HCT116 (cell line): ENCODE data around the gene SEMA3E. TPM values are rescaled to one million over a fixed set of nuclear protein-coding genes. Genes with fewer than 3 reads are reported as not detected.

Source experiments
- ATAC-seq: fragments of 200-7000 bp; cut with Tn5 transposase; 2 replicates; pipeline ENCODE4 v1.9.1; 2020; ENCODE audit warnings: mild to moderate bottlenecking, moderate library complexity
- BruUV-seq: library from RNA; stranded (reverse); fragments of 400-500 nt; replicated peaks from 2 replicates; lab custom pipeline; 2021; lab: Mats Ljungman, UMichigan
- CTCF ChIA-PET: fragments of 300-600 bp; sonication (Branson Sonifier 250); formaldehyde crosslinking; loops from one replicate; lab custom pipeline; 2021; ENCODE audit warnings: antibody characterized with exemption; lab: Charles Lee
- POLR2A ChIA-PET: fragments of 300-600, 350-600 bp; sonication (Branson Sonifier 250); formaldehyde crosslinking; loops from one replicate; lab custom pipeline; 2021; ENCODE audit warnings: antibody characterized with exemption; lab: Charles Lee
- RAD21 ChIA-PET, 2 experiments: fragments of 300-600 bp; sonication (Branson Sonifier 250); formaldehyde crosslinking; loops; one replicate each; lab custom pipeline; 2023; ENCODE audit warnings: low total read pairs in 2 of 2; ENCODE audit not compliant: uncharacterized antibody in 2 of 2, unreplicated experiment in 2 of 2, low non-redundant PET in 1 of 2; lab: Charles Lee
- DNase-seq: peaks from one replicate; pipeline ENCODE4 v3.0.0-alpha.2; 2010; ENCODE audit warnings: low read depth, low spot score
- H2AFZ ChIP-seq: fragments of 200-600 bp; shearing (Covaris generic), sonication (generic); 2 replicates; pipeline ENCODE4 v1.6.1; 2017; ENCODE audit warnings: low read depth, mixed run types, mixed read lengths, antibody characterized with exemption, low read length; ENCODE audit not compliant: poor library complexity, severe bottlenecking
- H3K27ac ChIP-seq: 2 replicates; pipeline ENCODE4 v1.5.1; 2012; ENCODE audit warnings: low read depth, low read length
- H3K27me3 ChIP-seq: fragments of 200-600 bp; sonication (generic); 2 replicates; pipeline ENCODE4 v1.6.1; 2016; ENCODE audit warnings: mixed run types, low read length, mixed read lengths; ENCODE audit not compliant: insufficient read depth
- H3K36me3 ChIP-seq, 2 experiments: fragments of 200-500 bp in 1 of 2; fragments of 200-600 bp in 1 of 2; sonication (Bioruptor generic) in 1 of 2; sonication (generic) in 1 of 2; 2 replicates each; pipeline versions ENCODE4 v1.5.1 to v1.6.1; 2014 to 2016; ENCODE audit warnings: low read length in 2 of 2, inconsistent platforms in 1 of 2, mixed read lengths in 1 of 2, mixed run types in 1 of 2; ENCODE audit not compliant: insufficient read depth in 2 of 2, control insufficient read depth in 1 of 2
- H3K4me1 ChIP-seq, 2 experiments: fragments of 200-600 bp in 1 of 2; sonication (generic) in 1 of 2; 2 replicates each; pipeline versions ENCODE4 v1.5.1 to v1.6.1; 2012 to 2017; ENCODE audit warnings: low read length in 2 of 2, inconsistent platforms in 1 of 2, mild to moderate bottlenecking in 1 of 2, mixed read lengths in 1 of 2, mixed run types in 1 of 2, moderate library complexity in 1 of 2; ENCODE audit not compliant: insufficient read depth in 2 of 2, control insufficient read depth in 1 of 2
- H3K4me2 ChIP-seq: fragments of 200-600 bp; sonication (generic); 2 replicates; pipeline ENCODE4 v1.6.1; 2017; ENCODE audit warnings: mixed run types, low read length, mixed read lengths
- H3K4me3 ChIP-seq, 2 experiments: fragments of 200-600 bp in 1 of 2; sonication (generic) in 1 of 2; replicated peaks in 1 of 2; 2 replicates each; pipeline ENCODE4 v1.5.1; 2011 to 2016; ENCODE audit warnings: low read length in 2 of 2, control low read depth in 1 of 2, low read depth in 1 of 2, mild to moderate bottlenecking in 1 of 2, mixed read lengths in 1 of 2, mixed run types in 1 of 2
- H3K79me2 ChIP-seq: fragments of 200-600 bp; sonication (generic); 2 replicates; pipeline ENCODE4 v1.6.1; 2017; ENCODE audit warnings: mild to moderate bottlenecking, mixed run types, low read length, moderate library complexity, mixed read lengths; ENCODE audit not compliant: insufficient read depth
- H3K9ac ChIP-seq: fragments of 200-600 bp; sonication (generic); 2 replicates; pipeline ENCODE4 v1.6.1; 2016; ENCODE audit warnings: low read length, mixed read lengths
- H3K9me2 ChIP-seq: fragments of 200-600 bp; sonication (generic), shearing (Covaris generic); 2 replicates; pipeline ENCODE4 v1.6.1; 2017; ENCODE audit warnings: mixed run types, mild to moderate bottlenecking, moderate library complexity; ENCODE audit not compliant: insufficient read depth
- H3K9me3 ChIP-seq, 2 experiments: fragments of 200-500 bp in 1 of 2; fragments of 200-600 bp in 1 of 2; sonication (Bioruptor generic) in 1 of 2; sonication (generic) in 1 of 2; 2 replicates each; pipeline ENCODE4 v1.6.1; 2014 to 2017; ENCODE audit warnings: low read length in 2 of 2, mixed read lengths in 2 of 2, inconsistent platforms in 1 of 2, low read depth in 1 of 2, mild to moderate bottlenecking in 1 of 2, mixed run types in 1 of 2, moderate library complexity in 1 of 2; ENCODE audit not compliant: control insufficient read depth in 1 of 2, insufficient read depth in 1 of 2
- H4K20me1 ChIP-seq: fragments of 200-600 bp; sonication (generic), shearing (Covaris generic); 2 replicates; pipeline ENCODE4 v1.6.1; 2017; ENCODE audit warnings: mixed run types, mild to moderate bottlenecking, moderate library complexity; ENCODE audit not compliant: insufficient read depth
- CBX3 ChIP-seq: IDR thresholded peaks from 2 replicates; pipeline ENCODE4 v1.6.1; 2012; ENCODE audit warnings: low read depth
- CEBPB ChIP-seq: IDR thresholded peaks from 2 replicates; pipeline ENCODE4 v1.6.1; 2012; ENCODE audit warnings: low read depth
- EGR1 ChIP-seq: IDR thresholded peaks from 2 replicates; pipeline ENCODE4 v1.6.1; 2012; ENCODE audit warnings: low read depth
- ELF1 ChIP-seq: IDR thresholded peaks from 2 replicates; pipeline ENCODE4 v1.6.1; 2012; ENCODE audit warnings: low read depth, borderline replicate concordance
- EZH2phosphoT487 ChIP-seq: fragments of 200-600 bp; IDR thresholded peaks from 2 replicates; pipeline ENCODE4 v1.6.1; 2018; ENCODE audit warnings: antibody characterized with exemption, borderline replicate concordance
- JUND ChIP-seq: IDR thresholded peaks from 2 replicates; pipeline ENCODE4 v1.6.1; 2012
- POLR2A ChIP-seq: IDR thresholded peaks from 2 replicates; pipeline ENCODE4 v1.7.0; 2011; ENCODE audit warnings: borderline replicate concordance; ENCODE audit not compliant: insufficient read depth, insufficient read length; ENCODE audit errors: extremely low read depth
- POLR2AphosphoS5 ChIP-seq: IDR thresholded peaks from 2 replicates; pipeline ENCODE4 v1.6.1; 2011; ENCODE audit warnings: mild to moderate bottlenecking, low read depth, low read length, moderate library complexity
- SRF ChIP-seq: IDR thresholded peaks from 2 replicates; pipeline ENCODE4 v1.6.1; 2012; ENCODE audit warnings: low read depth
- TCF7L2 ChIP-seq: IDR thresholded peaks from 2 replicates; pipeline ENCODE4 v1.7.0; 2011; ENCODE audit warnings: borderline replicate concordance, inconsistent platforms; ENCODE audit not compliant: insufficient read depth, insufficient read length; ENCODE audit errors: extremely low read depth
- YY1 ChIP-seq: IDR thresholded peaks from 2 replicates; pipeline ENCODE4 v1.6.1; 2011; ENCODE audit warnings: low read length, low read depth, moderate library complexity, mild to moderate bottlenecking; ENCODE audit not compliant: insufficient replicate concordance; ENCODE audit errors: extremely low read depth
- ZNF274 ChIP-seq: fragments of 200-500 bp; sonication (Bioruptor generic); IDR thresholded peaks from 2 replicates; pipeline ENCODE4 v1.6.1; 2014; ENCODE audit warnings: mild to moderate bottlenecking, low read depth, low read length, inconsistent platforms
- intact Hi-C: fragments of 100-400 bp; cut with micrococcal nuclease; formaldehyde crosslinking; loops from 2 replicates; pipeline ENCODE4 v1.10.0; 2022
- total RNA-seq: library from RNA; stranded (reverse); gene quantifications from one replicate; pipeline ENCODE4 v1.2.1, GENCODE V29; 2021; ENCODE audit not compliant: unreplicated experiment
- TF ChIP-seq, protein P1 (sequence below), 3 experiments: fragments of 200-600 bp in 1 of 3; sonication (generic) in 1 of 3; IDR thresholded peaks in 2 of 3; conservative IDR thresholded peaks in 1 of 3; 2 replicates each; pipeline ENCODE4 v1.5.1; 2012 to 2017; ENCODE audit warnings: low read depth in 2 of 3, low read length in 2 of 3, antibody characterized with exemption in 1 of 3, borderline replicate concordance in 1 of 3, control low read depth in 1 of 3, mild to moderate bottlenecking in 1 of 3, mixed read lengths in 1 of 3, mixed run types in 1 of 3, moderate library complexity in 1 of 3; ENCODE audit not compliant: insufficient read depth in 1 of 3
- TF ChIP-seq, protein P2 (sequence below): IDR thresholded peaks from 2 replicates; pipeline ENCODE4 v1.6.1; 2012; ENCODE audit warnings: low read depth
- TF ChIP-seq, protein P3 (sequence below): IDR thresholded peaks from 2 replicates; pipeline ENCODE4 v1.6.1; 2011; ENCODE audit warnings: mild to moderate bottlenecking, low read length, moderate library complexity; ENCODE audit not compliant: insufficient replicate concordance; ENCODE audit errors: extremely low read depth

SEMA3E gene
- total RNA-seq, 1 experiment from 2014 or later = 1.6 TPM

DNA sequence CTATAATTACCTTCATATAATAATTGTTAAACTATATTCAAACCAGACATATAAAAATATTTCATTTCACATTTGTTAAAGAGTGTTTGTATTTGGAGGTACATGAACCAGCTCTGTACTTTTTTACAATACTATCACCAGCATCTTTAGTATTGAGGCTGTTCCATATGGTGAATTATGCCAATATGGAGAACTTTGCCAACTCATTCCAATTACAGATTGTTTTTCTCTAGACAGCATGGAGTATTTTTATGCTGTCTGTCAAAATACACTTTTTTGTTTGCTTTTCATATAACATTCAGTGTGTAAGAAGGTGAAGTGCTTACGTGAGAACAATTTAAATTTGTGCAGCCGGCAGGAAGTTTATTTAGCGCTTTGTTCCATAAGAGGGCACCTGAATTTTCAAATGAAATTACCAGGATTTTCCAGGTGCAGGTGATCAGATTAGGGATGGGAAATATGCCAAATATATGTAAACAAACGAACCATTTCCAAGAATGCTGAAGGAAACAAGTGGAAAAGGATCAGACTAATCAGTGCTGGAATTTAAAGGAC, 54.9 kb downstream of the SEMA3E start:
- Histone ChIP-seq H3K36me3 (no peaks in the 10 kb centered on the region), H3K79me2 (no peaks in the 10 kb centered on the region), H3K4me1 (no peaks in the 10 kb centered on the region), H3K27ac (no peak overlapping the region), H2AFZ (no peak overlapping the region), H3K27me3 (no peaks in the 10 kb centered on the region), H3K9me3 (no peaks in the 10 kb centered on the region), H3K9ac (no peak overlapping the region), H3K9me2 (no peaks in the 10 kb centered on the region), H3K4me2 (no peak overlapping the region), H4K20me1 (no peaks in the 10 kb centered on the region), H3K4me3 (no peak overlapping the region)
- no TSS peak for BruUV-seq
- ATAC-seq (no peak), DNase-seq (no peak)
- CTCF ChIA-PET = no interaction called here
- TF ChIP-seq, protein P1, sequence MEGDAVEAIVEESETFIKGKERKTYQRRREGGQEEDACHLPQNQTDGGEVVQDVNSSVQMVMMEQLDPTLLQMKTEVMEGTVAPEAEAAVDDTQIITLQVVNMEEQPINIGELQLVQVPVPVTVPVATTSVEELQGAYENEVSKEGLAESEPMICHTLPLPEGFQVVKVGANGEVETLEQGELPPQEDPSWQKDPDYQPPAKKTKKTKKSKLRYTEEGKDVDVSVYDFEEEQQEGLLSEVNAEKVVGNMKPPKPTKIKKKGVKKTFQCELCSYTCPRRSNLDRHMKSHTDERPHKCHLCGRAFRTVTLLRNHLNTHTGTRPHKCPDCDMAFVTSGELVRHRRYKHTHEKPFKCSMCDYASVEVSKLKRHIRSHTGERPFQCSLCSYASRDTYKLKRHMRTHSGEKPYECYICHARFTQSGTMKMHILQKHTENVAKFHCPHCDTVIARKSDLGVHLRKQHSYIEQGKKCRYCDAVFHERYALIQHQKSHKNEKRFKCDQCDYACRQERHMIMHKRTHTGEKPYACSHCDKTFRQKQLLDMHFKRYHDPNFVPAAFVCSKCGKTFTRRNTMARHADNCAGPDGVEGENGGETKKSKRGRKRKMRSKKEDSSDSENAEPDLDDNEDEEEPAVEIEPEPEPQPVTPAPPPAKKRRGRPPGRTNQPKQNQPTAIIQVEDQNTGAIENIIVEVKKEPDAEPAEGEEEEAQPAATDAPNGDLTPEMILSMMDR (IDR thresholded peaks at IDR 0.05 in 2 of 3, conservative IDR thresholded peaks at IDR 0.05 in 1 of 3; ENCODE audit: borderline replicate concordance in 1 of 3, insufficient read depth in 1 of 3, low read depth in 2 of 3, low read length in 2 of 3) = no peak
- TF ChIP-seq EZH2phosphoT487 (no peak), POLR2A (no peak), ELF1 (no peak), YY1 (no peak), CBX3 (no peak), CEBPB (no peak), TCF7L2 (no peak), POLR2AphosphoS5 (no peak), JUND (no peak), ZNF274 (no peak), EGR1 (no peak), SRF (no peak)
- TF ChIP-seq, protein P2, sequence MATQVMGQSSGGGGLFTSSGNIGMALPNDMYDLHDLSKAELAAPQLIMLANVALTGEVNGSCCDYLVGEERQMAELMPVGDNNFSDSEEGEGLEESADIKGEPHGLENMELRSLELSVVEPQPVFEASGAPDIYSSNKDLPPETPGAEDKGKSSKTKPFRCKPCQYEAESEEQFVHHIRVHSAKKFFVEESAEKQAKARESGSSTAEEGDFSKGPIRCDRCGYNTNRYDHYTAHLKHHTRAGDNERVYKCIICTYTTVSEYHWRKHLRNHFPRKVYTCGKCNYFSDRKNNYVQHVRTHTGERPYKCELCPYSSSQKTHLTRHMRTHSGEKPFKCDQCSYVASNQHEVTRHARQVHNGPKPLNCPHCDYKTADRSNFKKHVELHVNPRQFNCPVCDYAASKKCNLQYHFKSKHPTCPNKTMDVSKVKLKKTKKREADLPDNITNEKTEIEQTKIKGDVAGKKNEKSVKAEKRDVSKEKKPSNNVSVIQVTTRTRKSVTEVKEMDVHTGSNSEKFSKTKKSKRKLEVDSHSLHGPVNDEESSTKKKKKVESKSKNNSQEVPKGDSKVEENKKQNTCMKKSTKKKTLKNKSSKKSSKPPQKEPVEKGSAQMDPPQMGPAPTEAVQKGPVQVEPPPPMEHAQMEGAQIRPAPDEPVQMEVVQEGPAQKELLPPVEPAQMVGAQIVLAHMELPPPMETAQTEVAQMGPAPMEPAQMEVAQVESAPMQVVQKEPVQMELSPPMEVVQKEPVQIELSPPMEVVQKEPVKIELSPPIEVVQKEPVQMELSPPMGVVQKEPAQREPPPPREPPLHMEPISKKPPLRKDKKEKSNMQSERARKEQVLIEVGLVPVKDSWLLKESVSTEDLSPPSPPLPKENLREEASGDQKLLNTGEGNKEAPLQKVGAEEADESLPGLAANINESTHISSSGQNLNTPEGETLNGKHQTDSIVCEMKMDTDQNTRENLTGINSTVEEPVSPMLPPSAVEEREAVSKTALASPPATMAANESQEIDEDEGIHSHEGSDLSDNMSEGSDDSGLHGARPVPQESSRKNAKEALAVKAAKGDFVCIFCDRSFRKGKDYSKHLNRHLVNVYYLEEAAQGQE = no peak
- TF ChIP-seq, protein P3, sequence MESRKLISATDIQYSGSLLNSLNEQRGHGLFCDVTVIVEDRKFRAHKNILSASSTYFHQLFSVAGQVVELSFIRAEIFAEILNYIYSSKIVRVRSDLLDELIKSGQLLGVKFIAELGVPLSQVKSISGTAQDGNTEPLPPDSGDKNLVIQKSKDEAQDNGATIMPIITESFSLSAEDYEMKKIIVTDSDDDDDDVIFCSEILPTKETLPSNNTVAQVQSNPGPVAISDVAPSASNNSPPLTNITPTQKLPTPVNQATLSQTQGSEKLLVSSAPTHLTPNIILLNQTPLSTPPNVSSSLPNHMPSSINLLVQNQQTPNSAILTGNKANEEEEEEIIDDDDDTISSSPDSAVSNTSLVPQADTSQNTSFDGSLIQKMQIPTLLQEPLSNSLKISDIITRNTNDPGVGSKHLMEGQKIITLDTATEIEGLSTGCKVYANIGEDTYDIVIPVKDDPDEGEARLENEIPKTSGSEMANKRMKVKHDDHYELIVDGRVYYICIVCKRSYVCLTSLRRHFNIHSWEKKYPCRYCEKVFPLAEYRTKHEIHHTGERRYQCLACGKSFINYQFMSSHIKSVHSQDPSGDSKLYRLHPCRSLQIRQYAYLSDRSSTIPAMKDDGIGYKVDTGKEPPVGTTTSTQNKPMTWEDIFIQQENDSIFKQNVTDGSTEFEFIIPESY = no peak
- RAD21 ChIA-PET = no interaction called here
- intact Hi-C loops = no loop called here
- POLR2A ChIA-PET = no interaction called here
